NCI-H2081 (cell line): ENCODE data around the gene TXNDC15.
"Not testable (repeated sequence)": the region's sequence is repeated elsewhere in the genome, so short reads cannot be mapped to it uniquely, and the experiment has no call there.

Experiments used
- DNase-seq, 2 experiments: peaks; one replicate each; lab custom pipeline; 2025; lab: John Stamatoyannopoulos, UW

Gene TXNDC15

GRCh38 chr5:134877159-134877558 is 3.0 kb downstream of the TXNDC15 start:
- DNase-seq: no peak

GRCh38 chr5:134878403-134878802 is 4.2 kb downstream of the TXNDC15 start:
- DNase-seq: no peak

GRCh38 chr5:134879456-134879855 is 5.3 kb downstream of the TXNDC15 start:
- DNase-seq: peak in 1 of 2 experiments; percentile 50

- DNase-seq: not testable (repeated sequence)
Observed at GRCh38 chr5:134880937-134881336, 6.8 kb downstream of the TXNDC15 start.

GRCh38 chr5:134881711-134882110 is 7.5 kb downstream of the TXNDC15 start:
- not testable (repeated sequence) for DNase-seq

- no peak for DNase-seq
Observed at GRCh38 chr5:134887593-134888159, 13.5 kb downstream of the TXNDC15 start.

- no peak for DNase-seq
Observed at GRCh38 chr5:134889335-134889734, 15.2 kb downstream of the TXNDC15 start.

- DNase-seq: no peak
Observed at GRCh38 chr5:134891473-134891872, 17.3 kb downstream of the TXNDC15 start.

GRCh38 chr5:134892282-134892681 is 18.1 kb downstream of the TXNDC15 start:
- DNase-seq: no peak

GRCh38 chr5:134892926-134893325 is 18.8 kb downstream of the TXNDC15 start:
- DNase-seq: no peak

- DNase-seq: no peak
Observed at GRCh38 chr5:134893748-134894505, 19.8 kb downstream of the TXNDC15 start.

DNA sequence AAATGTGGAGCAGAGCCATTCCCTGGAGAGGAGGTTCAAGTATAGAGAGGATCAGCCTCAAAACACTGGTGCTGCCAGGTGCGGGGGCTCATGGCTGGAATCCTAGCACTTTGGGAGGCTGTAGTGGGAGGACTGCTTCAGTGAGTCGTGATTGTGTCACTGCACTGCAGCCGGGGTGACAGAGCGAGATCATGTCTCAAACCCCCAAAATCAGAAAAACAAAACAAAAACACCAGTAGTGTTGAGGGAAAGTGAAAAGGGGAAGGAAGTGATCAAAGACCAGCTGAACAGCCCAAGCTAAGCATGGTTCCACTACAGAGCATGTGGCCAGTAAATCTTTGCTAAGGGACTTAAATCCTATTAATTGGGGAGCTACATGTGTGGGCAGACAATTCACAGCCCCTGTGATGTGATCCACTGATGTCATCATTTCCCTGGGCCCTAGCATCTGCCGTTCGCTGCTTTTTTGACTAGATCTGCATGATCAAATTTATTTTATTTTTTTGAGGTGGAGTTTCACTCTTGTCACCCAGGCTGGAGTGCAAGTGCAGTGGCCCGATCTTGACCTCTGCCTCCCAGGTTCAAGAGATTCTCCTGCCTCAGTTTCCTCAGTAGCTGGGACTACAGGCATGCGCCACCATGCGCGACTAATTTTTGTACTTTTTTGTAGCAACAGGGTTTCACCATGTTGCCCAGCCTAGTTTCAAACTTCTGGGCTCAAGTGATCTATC is 28.1 kb downstream of the TXNDC15 start:
- DNase-seq: no peak

GRCh38 chr5:134904610-134905245 is 30.6 kb downstream of the TXNDC15 start, which contains the start of gene PCBD2:
TSS of gene PCBD2 (plus strand) at chr5:134905131. CDS start at chr5:134905140, 9 bp downstream.
- peak; percentile 83 to 86 for DNase-seq

- peak; percentile 55 to 66 for DNase-seq
Observed at GRCh38 chr5:134905246-134905996, 31.2 kb downstream of the TXNDC15 start.

- no peak for DNase-seq
Observed at GRCh38 chr5:134906811-134907210, 32.6 kb downstream of the TXNDC15 start.

DNA sequence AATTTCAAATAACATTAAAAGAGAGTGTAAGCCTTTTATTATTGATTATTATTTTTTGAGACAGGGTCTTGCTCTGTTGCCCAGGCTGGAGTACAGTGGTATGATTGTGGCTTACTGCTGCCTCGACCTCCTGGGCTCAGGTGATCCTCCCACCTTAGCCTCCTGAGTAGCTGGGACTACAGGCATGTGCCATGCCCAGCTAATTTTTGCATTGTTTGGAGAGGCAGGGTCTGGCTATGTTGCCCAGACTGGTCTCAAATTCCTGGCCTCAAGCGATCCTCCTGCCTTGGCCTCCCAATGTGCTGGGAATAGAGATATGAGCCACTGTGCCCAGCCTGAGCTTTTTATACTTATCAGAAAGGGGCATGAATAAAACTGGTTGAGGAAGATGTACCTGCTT is 36.6 kb downstream of the TXNDC15 start:
- not testable (repeated sequence) for DNase-seq

GRCh38 chr5:134911285-134912206 is 37.4 kb downstream of the TXNDC15 start:
- no peak for DNase-seq

DNA sequence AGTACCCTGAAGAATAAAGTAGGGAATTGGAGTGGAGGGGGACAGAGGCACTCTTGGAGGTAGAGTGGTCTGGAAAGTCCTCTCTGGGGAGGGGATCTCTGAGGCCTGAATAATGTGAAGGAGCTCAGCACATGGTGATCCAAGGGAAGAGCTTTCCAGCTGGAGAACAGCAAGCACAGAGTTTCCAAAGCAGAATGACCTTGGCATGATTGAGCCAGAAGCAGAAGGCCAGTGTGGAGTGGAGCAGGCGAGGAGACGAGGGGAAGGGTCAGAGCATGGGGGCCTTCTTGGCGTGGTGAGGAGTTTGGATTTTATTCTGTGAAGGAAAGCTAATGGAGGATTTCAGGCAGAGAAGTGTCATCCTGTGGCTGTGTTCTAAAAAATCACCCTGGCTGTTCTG is 39.1 kb downstream of the TXNDC15 start:
- no peak for DNase-seq

GRCh38 chr5:134913795-134914194 is 39.6 kb downstream of the TXNDC15 start:
- DNase-seq: no peak

- DNase-seq: no peak
Observed at GRCh38 chr5:134917070-134917815, 43.1 kb downstream of the TXNDC15 start.
